ENCODE data around the gene DAGLB.
A peak's percentile ranks its signal among the peaks of the same experiment; 100 is the strongest.
"Not testable (repeated sequence)": the region's sequence is repeated elsewhere in the genome, so short reads cannot be mapped to it uniquely, and the experiment has no call there.

Gene DAGLB

GRCh38 chr7:6453734-6454133 lies 6.0 kb upstream of the DAGLB start:
- no peak overlapping the region for H3K4me3 Mint-ChIP-seq
- ATAC-seq (replicated peaks; ENCODE audit: extremely low read depth, poor library complexity, severe bottlenecking): no peak
- no peaks in the 10 kb centered on the region for H3K27me3 Mint-ChIP-seq
- H3K36me3 Mint-ChIP-seq (ENCODE audit: insufficient read depth): peaks cover 7% of the 10 kb centered on the region
- H3K9me3 Mint-ChIP-seq: no peaks in the 10 kb centered on the region
- no peaks in the 10 kb centered on the region for H3K4me1 Mint-ChIP-seq
- no peak overlapping the region for H3K27ac Mint-ChIP-seq (ENCODE audit: low read depth)
- no peak for DNase-seq (ENCODE audit: low spot score in 2 of 2)

DNA sequence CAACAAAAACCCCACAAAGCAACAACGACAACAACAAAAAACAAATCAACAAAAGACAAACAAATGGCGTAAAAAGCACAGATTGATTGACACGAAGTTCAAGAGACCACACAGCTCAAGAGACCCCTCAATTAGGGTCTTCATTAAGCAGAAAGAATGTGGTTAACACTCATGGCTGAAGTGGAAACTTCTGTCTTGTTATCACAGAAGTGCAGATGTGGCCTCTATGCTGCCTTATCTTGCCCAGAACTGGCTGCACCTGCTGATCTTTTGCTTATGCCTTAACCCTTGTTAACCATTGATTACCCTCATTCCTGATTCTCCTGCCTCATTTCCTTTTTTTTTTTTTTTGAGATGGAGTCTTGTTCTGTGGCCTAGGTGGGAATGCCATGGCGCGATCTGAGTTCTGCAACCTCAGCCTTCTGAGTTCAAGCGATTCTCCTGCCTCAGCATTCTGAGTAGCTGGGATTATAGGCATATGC lies 3.5 kb upstream of the DAGLB start:
- H3K36me3 Mint-ChIP-seq (ENCODE audit: insufficient read depth): peaks cover 18% of the 10 kb centered on the region
- no peak for ATAC-seq (replicated peaks; ENCODE audit: extremely low read depth, poor library complexity, severe bottlenecking)
- no peaks in the 10 kb centered on the region for H3K27me3 Mint-ChIP-seq
- H3K4me3 Mint-ChIP-seq: no peak overlapping the region
- H3K9me3 Mint-ChIP-seq: no peaks in the 10 kb centered on the region
- H3K4me1 Mint-ChIP-seq: peaks cover 13% of the 10 kb centered on the region
- DNase-seq (ENCODE audit: low spot score in 2 of 2): no peak
- H3K27ac Mint-ChIP-seq (ENCODE audit: low read depth): no peak overlapping the region

DNA sequence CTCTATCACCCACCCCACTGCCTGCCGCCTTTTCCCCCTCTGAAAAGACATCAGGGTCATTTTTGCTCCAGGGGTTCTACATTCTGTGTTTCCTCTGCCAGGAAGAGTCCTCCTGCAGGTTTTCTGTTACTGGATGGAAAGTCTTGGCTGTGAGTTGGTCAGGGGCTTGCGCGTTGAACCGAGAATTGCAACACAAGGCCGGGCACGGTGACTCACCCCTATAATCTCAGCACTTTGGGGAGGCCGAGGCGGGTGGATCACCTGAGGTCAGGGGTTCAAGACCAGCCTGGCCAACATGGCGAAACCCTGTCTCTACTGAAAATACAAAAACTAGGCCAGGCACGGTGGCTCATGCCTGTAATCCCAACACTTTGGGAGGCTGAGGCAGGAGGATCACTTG lies 2.8 kb upstream of the DAGLB start:
- peaks cover 18% of the 10 kb centered on the region for H3K36me3 Mint-ChIP-seq (ENCODE audit: insufficient read depth)
- peaks cover 18% of the 10 kb centered on the region for H3K4me1 Mint-ChIP-seq
- H3K9me3 Mint-ChIP-seq; DNase-seq (ENCODE audit: low spot score in 2 of 2); H3K27ac Mint-ChIP-seq (ENCODE audit: low read depth); H3K27me3 Mint-ChIP-seq; ATAC-seq (replicated peaks; ENCODE audit: extremely low read depth, poor library complexity, severe bottlenecking): not testable (repeated sequence)
- H3K4me3 Mint-ChIP-seq: peak overlapping the region; percentile 32

DNA sequence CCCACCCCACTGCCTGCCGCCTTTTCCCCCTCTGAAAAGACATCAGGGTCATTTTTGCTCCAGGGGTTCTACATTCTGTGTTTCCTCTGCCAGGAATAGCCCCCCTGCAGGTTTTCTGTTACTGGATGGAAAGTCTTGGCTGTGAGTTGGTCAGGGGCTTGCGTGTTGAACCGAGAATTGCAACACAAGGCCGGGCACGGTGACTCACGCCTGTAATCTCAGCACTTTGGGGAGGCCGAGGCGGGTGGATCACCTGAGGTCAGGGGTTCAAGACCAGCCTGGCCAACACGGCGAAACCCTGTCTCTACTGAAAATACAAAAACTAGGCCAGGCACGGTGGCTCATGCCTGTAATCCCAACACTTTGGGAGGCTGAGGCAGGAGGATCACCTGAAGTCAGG lies 2.1 kb upstream of the DAGLB start:
- not testable (repeated sequence) for H3K9me3 Mint-ChIP-seq; ATAC-seq (replicated peaks; ENCODE audit: extremely low read depth, poor library complexity, severe bottlenecking); H3K4me3 Mint-ChIP-seq; H3K27me3 Mint-ChIP-seq; H3K27ac Mint-ChIP-seq (ENCODE audit: low read depth); DNase-seq (ENCODE audit: low spot score in 2 of 2)
- H3K36me3 Mint-ChIP-seq (ENCODE audit: insufficient read depth): peaks cover 23% of the 10 kb centered on the region
- H3K4me1 Mint-ChIP-seq: peaks cover 25% of the 10 kb centered on the region

DNA sequence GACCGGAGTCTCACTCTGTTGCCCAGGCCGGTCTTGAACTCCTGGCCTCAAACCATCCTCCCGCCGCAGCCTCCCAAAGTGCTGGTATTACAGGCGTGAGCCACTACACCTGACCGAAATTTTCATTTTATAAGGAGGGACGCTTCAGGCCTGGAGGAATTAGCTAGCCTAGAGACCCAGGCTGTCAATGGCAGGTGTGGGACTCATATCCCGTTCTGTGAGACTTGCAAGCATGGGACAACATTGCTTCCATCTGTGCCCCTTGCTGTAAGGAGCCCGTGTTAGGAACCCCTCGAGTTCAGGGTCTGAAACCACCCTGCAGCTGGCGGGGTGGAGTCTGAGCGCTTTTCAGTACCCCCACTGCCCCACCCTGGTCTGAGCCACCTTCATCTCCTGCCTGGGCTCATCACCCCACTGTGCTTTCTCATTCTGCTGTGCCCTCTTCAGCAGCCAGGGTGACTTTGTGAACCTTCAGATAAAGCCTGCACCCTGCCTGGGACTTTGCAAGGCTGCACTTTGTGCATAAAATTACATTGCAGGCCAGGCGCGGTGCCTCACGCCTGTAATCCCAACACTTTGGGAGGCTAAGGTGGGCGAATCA lies 1.3 kb upstream of the DAGLB start:
- ATAC-seq (replicated peaks; ENCODE audit: extremely low read depth, poor library complexity, severe bottlenecking): no peak
- Mint-ChIP-seq H3K4me3 (peak overlapping the region; percentile 95), H3K4me1 (peaks cover 25% of the 10 kb centered on the region), H3K27ac (ENCODE audit: low read depth) (peak overlapping the region; percentile 98), H3K9me3 (no peaks in the 10 kb centered on the region), H3K36me3 (ENCODE audit: insufficient read depth) (peaks cover 27% of the 10 kb centered on the region), H3K27me3 (no peaks in the 10 kb centered on the region)
- DNase-seq (ENCODE audit: low spot score in 2 of 2): no peak

DNA sequence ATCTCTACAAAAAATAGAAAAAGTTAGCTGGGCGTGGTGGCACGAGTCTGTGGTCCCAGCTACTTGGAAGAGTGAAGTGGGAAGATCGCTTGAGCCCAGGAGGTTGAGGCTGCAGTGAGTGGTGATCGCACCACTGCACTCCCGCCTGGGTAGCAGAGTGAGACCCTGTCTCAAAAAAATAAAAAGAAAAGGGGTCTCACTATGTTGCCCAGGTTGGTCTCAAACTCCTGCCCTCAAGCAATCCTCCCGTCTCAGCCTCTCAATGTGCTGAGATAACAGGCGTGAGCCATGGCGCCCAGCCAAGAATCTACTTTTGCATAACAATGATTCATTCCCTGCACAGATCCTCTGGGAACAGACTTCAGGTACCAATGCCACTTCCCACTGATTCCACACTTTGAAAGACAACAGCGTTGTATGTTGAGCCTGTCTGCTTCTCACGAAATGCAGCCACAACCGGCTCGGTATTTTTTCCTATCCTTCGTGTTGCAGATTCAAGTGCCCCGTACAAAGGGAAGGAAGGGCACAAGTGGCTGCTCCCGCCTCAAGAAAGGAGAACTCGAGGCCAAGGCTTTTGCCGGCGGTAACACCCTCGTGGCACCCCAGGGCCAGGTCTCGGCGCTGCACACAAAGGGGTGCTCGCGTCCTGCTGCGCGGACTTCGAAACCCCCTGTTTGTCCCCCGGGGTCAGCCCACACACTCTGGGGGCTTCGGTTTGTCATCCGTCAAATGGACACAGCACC lies 745 bp downstream of the DAGLB start:
- peak; percentile 29 for ATAC-seq (replicated peaks; ENCODE audit: extremely low read depth, poor library complexity, severe bottlenecking)
- H3K27me3 Mint-ChIP-seq: no peaks in the 10 kb centered on the region
- peaks cover 37% of the 10 kb centered on the region for H3K4me1 Mint-ChIP-seq
- peak overlapping the region; percentile 95 for H3K4me3 Mint-ChIP-seq
- peak overlapping the region; percentile 98 for H3K27ac Mint-ChIP-seq (ENCODE audit: low read depth)
- no peaks in the 10 kb centered on the region for H3K9me3 Mint-ChIP-seq
- DNase-seq (ENCODE audit: low spot score in 2 of 2): peak; percentile 11 to 14
- peaks cover 24% of the 10 kb centered on the region for H3K36me3 Mint-ChIP-seq (ENCODE audit: insufficient read depth)

GRCh38 chr7:6444516-6445269 lies 3.1 kb downstream of the DAGLB start:
- no peaks in the 10 kb centered on the region for H3K9me3 Mint-ChIP-seq
- no peaks in the 10 kb centered on the region for H3K27me3 Mint-ChIP-seq
- DNase-seq (ENCODE audit: low spot score in 2 of 2): no peak
- H3K36me3 Mint-ChIP-seq (ENCODE audit: insufficient read depth): peaks cover 33% of the 10 kb centered on the region
- peaks cover 39% of the 10 kb centered on the region for H3K4me1 Mint-ChIP-seq
- ATAC-seq (replicated peaks; ENCODE audit: extremely low read depth, poor library complexity, severe bottlenecking): no peak
- H3K27ac Mint-ChIP-seq (ENCODE audit: low read depth): peak overlapping the region; percentile 35
- peak overlapping the region; percentile 73 for H3K4me3 Mint-ChIP-seq

GRCh38 chr7:6443372-6443941 lies 4.3 kb downstream of the DAGLB start:
- no peak overlapping the region for H3K27ac Mint-ChIP-seq (ENCODE audit: low read depth)
- H3K36me3 Mint-ChIP-seq (ENCODE audit: insufficient read depth): peaks cover 31% of the 10 kb centered on the region

GRCh38 chr7:6442114-6442513 lies 5.6 kb downstream of the DAGLB start:
- Mint-ChIP-seq H3K9me3 (no peaks in the 10 kb centered on the region), H3K4me3 (no peak overlapping the region), H3K36me3 (ENCODE audit: insufficient read depth) (peaks cover 21% of the 10 kb centered on the region), H3K4me1 (peaks cover 33% of the 10 kb centered on the region), H3K27ac (ENCODE audit: low read depth) (no peak overlapping the region), H3K27me3 (no peaks in the 10 kb centered on the region)
- no peak for DNase-seq (ENCODE audit: low spot score in 2 of 2)
- ATAC-seq (replicated peaks; ENCODE audit: extremely low read depth, poor library complexity, severe bottlenecking): no peak

More at GRCh38 chr7:6443372-6443941, 4.3 kb downstream of the DAGLB start:
- DNase-seq (ENCODE audit: low spot score in 2 of 2): no peak
- peaks cover 39% of the 10 kb centered on the region for H3K4me1 Mint-ChIP-seq
- no peaks in the 10 kb centered on the region for H3K9me3 Mint-ChIP-seq
- ATAC-seq (replicated peaks; ENCODE audit: extremely low read depth, poor library complexity, severe bottlenecking): no peak
- H3K4me3 Mint-ChIP-seq: no peak overlapping the region
- H3K27me3 Mint-ChIP-seq: no peaks in the 10 kb centered on the region

DNA sequence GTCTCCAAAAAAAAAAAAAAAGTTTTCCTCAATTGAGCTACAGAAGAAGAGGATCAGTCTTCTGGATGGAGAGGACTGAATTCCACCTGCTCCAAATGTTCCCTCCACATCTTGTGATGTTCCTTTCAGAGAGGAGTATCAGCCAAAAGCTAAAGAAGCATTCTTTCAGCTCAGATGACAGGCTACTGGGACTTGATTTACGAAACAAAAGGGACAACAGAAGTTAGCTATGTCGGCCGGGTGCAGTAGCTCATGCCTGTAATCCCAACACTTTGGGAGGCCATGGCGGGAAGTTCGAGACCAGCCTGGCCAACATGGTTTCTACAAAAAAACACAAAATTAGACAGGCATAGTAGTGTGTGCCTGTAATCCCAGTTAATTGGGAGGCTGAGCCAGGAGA lies 7.4 kb downstream of the DAGLB start:
- ATAC-seq (replicated peaks; ENCODE audit: extremely low read depth, poor library complexity, severe bottlenecking): no peak
- H3K9me3 Mint-ChIP-seq: no peaks in the 10 kb centered on the region
- H3K4me3 Mint-ChIP-seq: no peak overlapping the region
- no peak overlapping the region for H3K27ac Mint-ChIP-seq (ENCODE audit: low read depth)
- peaks cover 23% of the 10 kb centered on the region for H3K36me3 Mint-ChIP-seq (ENCODE audit: insufficient read depth)
- peaks cover 30% of the 10 kb centered on the region for H3K4me1 Mint-ChIP-seq
- DNase-seq (ENCODE audit: low spot score in 2 of 2): no peak
- no peaks in the 10 kb centered on the region for H3K27me3 Mint-ChIP-seq

DNA sequence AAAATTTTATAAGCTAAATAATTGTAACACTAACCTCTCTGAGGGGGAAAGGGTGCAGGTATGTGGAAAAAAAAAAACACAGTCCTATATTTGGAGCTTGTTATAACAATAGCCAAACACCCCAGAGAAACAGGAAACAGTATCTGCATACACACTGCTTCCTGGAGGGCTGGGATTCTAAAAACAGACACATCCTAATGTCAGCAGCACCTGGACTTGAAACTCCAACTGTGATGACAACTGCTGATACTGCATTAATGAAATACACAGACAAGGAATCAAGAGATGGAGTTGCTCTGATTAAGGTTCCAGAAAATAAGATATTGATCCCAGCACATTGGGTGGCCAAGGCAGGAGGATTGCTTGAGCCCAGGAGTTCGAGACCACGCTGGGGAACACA lies 9.3 kb downstream of the DAGLB start:
- Mint-ChIP-seq H3K36me3 (ENCODE audit: insufficient read depth) (peaks cover 17% of the 10 kb centered on the region), H3K4me1 (peaks cover 28% of the 10 kb centered on the region), H3K27me3 (no peaks in the 10 kb centered on the region), H3K9me3 (no peaks in the 10 kb centered on the region), H3K4me3 (no peak overlapping the region), H3K27ac (ENCODE audit: low read depth) (no peak overlapping the region)
- no peak for ATAC-seq (replicated peaks; ENCODE audit: extremely low read depth, poor library complexity, severe bottlenecking)
- DNase-seq (ENCODE audit: low spot score in 2 of 2): no peak

DNA sequence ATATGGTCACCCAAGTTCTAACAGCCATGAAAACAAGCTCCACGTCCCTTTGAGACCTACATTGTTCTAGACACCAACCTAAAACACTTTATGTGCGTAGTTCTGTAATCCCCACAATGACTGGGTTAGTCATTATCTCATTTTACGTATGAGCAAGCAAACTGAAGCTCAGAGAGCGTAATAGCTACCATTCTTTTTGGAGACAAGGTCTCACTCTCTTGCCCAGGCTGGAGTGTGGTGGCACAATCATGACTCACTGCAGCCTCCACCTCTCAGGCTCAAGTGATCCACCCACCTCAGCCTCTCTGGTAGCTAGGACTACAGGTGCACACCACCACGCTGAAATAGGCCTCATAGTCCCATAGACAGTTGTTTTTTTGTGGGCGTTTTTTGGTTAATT lies 10.5 kb downstream of the DAGLB start:
- H3K27ac Mint-ChIP-seq (ENCODE audit: low read depth): no peak overlapping the region
- peaks cover 23% of the 10 kb centered on the region for H3K36me3 Mint-ChIP-seq (ENCODE audit: insufficient read depth)
- no peaks in the 10 kb centered on the region for H3K9me3 Mint-ChIP-seq
- no peaks in the 10 kb centered on the region for H3K27me3 Mint-ChIP-seq
- peaks cover 22% of the 10 kb centered on the region for H3K4me1 Mint-ChIP-seq
- no peak overlapping the region for H3K4me3 Mint-ChIP-seq
- ATAC-seq (replicated peaks; ENCODE audit: extremely low read depth, poor library complexity, severe bottlenecking): no peak
- no peak for DNase-seq (ENCODE audit: low spot score in 2 of 2)
